ENCODE results near the gene ADAM22. TPM values are rescaled to one million over a fixed set of nuclear protein-coding genes. Genes with fewer than 3 reads are reported as not detected.

ADAM22 gene
- total RNA-seq, 4 donors from 2014 or later: 6.8 to 87.5 (median 13.3) TPM

DNA sequence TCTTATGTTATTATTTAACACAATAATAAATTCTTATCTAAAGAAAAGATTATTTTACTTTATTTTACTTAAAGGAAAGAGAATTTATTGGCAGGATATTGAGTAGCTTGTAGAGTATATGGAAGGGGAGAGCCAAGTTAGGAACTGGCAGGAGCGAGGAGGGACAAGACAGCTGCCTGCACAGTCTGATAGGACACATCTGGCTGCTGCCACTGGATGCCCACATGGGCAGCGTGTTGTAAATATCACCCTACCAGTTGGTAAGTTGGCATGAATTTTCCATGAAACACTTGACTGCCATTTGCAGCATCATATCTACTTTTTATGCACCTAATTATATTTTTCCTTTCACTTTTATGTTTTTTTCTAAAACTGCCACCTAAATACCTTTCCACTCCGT, 266.2 kb downstream of the ADAM22 start:
- no peak overlapping the region for H3K27ac ChIP-seq
- H3K4me1 ChIP-seq: no peaks in the 10 kb centered on the region
- no peak for DNase-seq
- no peaks in the 10 kb centered on the region for H3K9me3 ChIP-seq
- no peaks in the 10 kb centered on the region for H3K27me3 ChIP-seq
- H3K4me3 ChIP-seq: no peak overlapping the region
- intact Hi-C loops (cut with DNase I; ENCODE audit: low total_unique reads): no loop called here
- H3K36me3 ChIP-seq: no peaks in the 10 kb centered on the region
- TF ChIP-seq POLR2A (IDR thresholded peaks at IDR 0.05) (no peak), CTCF (IDR thresholded peaks at IDR 0.05) (no peak)

- intact Hi-C loops (cut with DNase I; ENCODE audit: low total_unique reads): no loop called here
- H3K4me3 ChIP-seq: no peak overlapping the region
- H3K27me3 ChIP-seq: no peaks in the 10 kb centered on the region
- H3K36me3 ChIP-seq: no peaks in the 10 kb centered on the region
- H3K4me1 ChIP-seq: no peaks in the 10 kb centered on the region
- no peak overlapping the region for H3K27ac ChIP-seq
- DNase-seq: no peak
- H3K9me3 ChIP-seq: no peaks in the 10 kb centered on the region
- no peak for TF ChIP-seq CTCF (IDR thresholded peaks at IDR 0.05)
- no peak for TF ChIP-seq POLR2A (IDR thresholded peaks at IDR 0.05)
These were observed 266.7 kb downstream of the ADAM22 start for GRCh38 chr7:88200789-88201188.

GRCh38 chr7:88201305-88201704, 267.3 kb downstream of the ADAM22 start:
- Histone ChIP-seq H3K36me3 (no peaks in the 10 kb centered on the region), H3K4me3 (no peak overlapping the region), H3K4me1 (no peaks in the 10 kb centered on the region), H3K27ac (no peak overlapping the region), H3K9me3 (no peaks in the 10 kb centered on the region), H3K27me3 (no peaks in the 10 kb centered on the region)
- no peak for TF ChIP-seq POLR2A (IDR thresholded peaks at IDR 0.05)
- TF ChIP-seq CTCF (IDR thresholded peaks at IDR 0.05): no peak
- DNase-seq: no peak
- intact Hi-C loops (cut with DNase I; ENCODE audit: low total_unique reads): no loop called here

- no peak for DNase-seq
- TF ChIP-seq CTCF (IDR thresholded peaks at IDR 0.05): no peak
- TF ChIP-seq POLR2A (IDR thresholded peaks at IDR 0.05): no peak
- intact Hi-C loops (cut with DNase I; ENCODE audit: low total_unique reads): no loop called here
- no peaks in the 10 kb centered on the region for H3K4me1 ChIP-seq
- H3K9me3 ChIP-seq: no peaks in the 10 kb centered on the region
- H3K36me3 ChIP-seq: no peaks in the 10 kb centered on the region
- no peaks in the 10 kb centered on the region for H3K27me3 ChIP-seq
- H3K27ac ChIP-seq: no peak overlapping the region
- no peak overlapping the region for H3K4me3 ChIP-seq
These were observed 268.2 kb downstream of the ADAM22 start for GRCh38 chr7:88202278-88202677.

DNA sequence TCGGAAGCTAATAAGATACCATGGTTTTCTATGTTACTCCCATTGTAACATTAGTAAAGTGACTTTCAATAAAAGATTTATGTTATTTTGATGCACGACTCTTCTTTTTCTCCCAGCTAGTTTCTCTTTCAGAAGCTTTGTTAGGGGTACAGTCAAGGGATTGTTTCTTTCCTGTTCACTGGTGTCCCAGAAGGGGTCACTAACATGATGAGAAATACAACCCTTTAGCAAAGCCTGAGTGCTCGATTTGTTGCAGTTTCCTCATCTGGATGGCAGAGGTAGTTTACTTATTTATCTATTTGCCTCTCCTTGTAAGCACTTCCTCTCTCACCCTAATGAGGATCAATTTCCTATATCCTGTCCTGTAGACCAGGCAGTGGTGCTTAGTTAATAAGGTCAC, 268.7 kb downstream of the ADAM22 start:
- intact Hi-C loops (cut with DNase I; ENCODE audit: low total_unique reads): no loop called here
- TF ChIP-seq CTCF (IDR thresholded peaks at IDR 0.05) (no peak), POLR2A (IDR thresholded peaks at IDR 0.05) (no peak)
- H3K4me1 ChIP-seq: no peaks in the 10 kb centered on the region
- DNase-seq: no peak
- no peak overlapping the region for H3K27ac ChIP-seq
- H3K4me3 ChIP-seq: no peak overlapping the region
- H3K27me3 ChIP-seq: no peaks in the 10 kb centered on the region
- no peaks in the 10 kb centered on the region for H3K9me3 ChIP-seq
- H3K36me3 ChIP-seq: no peaks in the 10 kb centered on the region
